ENCODE measurements around the gene DIP2B.

DIP2B gene

DNA sequence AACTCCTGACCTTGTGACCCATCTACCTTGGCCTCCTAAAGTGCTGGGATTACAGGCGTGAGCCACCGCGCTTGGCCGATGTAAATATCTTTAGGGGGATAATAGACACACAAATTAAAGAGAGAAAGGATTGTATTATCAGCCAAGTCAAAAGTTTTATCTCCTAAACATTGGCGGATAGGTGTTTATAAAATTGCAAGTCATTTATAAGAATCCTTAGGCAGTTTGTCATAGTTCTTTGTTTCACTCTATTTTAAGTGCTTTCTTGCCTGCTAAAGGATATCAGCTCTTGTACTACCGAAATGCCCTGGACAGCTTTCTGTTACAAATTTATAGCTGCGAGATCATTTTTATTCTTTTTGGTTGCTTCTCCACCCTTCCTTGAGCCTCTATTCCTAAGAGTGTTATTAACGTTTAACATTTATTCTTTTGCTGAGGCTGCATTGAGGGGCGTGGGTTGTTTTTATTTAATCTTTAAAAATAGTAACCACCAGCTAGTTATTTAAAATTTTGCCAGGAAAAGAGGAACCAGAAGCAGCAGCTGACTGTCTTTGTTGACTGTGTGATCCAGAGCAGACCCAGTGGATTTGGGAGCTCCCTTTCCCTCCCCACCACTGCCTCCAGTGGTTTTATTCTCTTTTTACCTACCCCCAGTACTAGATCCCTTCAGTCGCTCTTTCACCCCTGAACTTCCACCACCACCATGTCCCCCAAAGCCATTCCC is 106.4 kb downstream of the DIP2B start:
- no peak for DNase-seq (ENCODE audit: low read depth, low spot score)

DNA sequence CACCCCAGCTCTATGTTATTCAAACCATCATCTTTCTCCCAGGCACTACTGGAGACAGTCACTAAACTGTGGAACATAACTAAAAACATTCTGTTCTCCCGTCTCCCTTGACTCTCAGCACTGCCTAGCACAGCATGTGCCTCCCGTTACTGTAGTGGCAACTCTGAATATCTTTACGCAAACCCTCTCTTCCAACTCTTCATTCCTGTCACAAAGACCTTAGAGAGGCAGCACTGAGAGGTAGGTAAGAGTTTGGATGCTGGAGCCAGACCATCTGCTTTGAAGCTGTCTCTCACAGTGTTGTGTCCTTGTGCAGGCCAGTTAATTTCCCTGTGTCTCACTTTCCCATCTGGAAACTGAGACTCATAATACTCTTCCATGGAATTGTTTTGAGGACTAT is 108.1 kb downstream of the DIP2B start:
- DNase-seq (ENCODE audit: low read depth, low spot score) = no peak

DNA sequence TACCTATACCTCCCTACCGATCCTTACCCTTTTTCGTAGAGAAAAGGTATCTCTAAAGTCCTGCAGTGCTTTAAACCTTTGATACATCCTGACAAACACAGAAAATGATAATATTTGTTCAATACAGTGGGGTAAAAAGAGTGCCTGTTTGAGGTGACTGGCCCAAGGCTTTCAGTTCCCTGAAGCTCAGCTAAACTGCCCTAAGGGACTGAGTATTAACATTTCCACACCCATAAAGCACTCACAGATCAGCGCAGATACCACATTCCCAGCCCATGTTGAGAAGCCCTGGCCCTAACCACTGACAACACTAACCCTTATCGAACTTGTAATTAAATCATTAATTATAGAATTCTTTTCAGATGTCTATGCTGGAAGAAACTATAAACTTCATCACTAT is 108.7 kb downstream of the DIP2B start:
- DNase-seq (ENCODE audit: low read depth, low spot score) = no peak

DNA sequence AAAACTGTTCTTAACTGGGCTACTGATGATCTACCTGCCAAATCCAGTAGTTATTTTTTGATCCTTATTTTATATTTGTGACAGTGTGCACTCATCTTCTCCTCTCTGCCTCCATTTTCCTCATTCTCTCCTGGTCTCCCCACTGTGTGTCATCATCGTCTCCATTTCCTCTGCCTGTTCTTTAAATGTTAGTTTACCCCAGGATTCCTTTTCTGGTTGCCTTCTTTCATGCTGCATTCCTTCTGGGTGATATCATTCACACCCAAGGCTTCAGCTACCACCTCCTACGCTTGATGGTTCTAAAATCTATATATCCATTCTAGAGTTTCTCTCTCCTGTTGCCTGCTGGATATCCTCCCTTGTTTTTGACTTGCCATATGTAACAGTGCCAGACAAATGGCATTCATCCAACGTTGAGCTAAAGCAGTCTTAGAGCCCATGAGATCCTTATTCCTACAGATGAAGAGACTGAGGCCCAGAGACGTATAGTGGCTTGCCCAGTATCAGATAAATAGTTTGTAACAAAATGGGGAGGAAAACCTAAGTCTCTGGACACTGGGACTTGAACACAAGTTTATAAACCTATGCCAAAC is 109.5 kb downstream of the DIP2B start:
- DNase-seq (ENCODE audit: low read depth, low spot score) = no peak

DNA sequence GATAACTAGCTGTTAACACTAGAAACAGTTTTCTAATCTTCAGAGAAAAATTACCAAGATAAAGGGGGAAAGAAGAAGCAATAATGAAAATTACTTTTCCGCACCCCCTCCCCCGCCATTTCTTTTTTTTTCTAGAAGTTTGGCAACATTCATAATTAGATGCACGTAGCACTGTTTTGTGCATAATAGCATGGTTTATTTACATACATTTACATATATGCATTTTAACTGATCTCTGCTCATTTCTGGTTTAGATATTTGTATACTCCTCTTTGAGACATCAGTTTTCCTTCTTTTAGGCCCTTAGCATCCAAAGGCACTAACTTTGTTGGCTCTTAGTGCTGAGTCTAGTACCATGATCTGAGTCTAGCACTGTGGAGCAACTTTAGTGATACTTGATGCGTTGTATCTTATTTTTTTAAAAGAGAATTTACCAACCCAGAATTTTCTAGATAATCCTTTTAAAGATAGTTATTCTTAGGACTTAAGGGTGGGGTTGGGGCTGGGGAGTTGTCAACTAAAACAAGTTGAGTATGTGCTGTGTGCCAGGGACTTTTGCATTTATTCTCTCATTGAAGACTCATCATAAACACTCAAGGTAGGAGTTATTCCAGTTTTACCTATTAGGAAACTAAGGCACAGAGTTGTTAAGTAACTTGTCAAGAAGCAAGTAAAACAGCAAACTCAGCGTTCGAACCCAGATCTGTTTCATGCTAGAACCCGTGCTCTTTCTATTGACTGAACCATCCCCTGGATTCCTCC is 110.5 kb downstream of the DIP2B start:
- DNase-seq (ENCODE audit: low read depth, low spot score) = no peak

DNA sequence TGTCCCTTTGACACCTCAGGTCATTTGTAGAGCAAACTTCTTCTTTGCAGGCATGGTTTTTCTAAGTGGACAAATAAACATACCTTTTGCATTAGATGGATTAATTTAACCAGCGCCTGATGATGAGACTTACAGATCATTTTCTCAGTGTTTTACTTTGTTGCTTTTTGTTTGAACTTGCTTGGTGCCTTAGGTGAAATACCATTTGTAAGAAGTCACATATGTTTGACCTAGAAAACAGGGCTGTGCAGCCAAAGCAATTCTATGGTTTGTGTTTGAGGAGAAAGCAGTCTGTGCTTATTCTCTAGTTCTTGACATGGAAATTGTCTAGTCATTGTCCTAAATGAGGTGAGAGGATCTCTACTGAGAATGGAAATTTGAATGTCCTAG is 111.1 kb downstream of the DIP2B start:
- DNase-seq (ENCODE audit: low read depth, low spot score) = no peak

DNA sequence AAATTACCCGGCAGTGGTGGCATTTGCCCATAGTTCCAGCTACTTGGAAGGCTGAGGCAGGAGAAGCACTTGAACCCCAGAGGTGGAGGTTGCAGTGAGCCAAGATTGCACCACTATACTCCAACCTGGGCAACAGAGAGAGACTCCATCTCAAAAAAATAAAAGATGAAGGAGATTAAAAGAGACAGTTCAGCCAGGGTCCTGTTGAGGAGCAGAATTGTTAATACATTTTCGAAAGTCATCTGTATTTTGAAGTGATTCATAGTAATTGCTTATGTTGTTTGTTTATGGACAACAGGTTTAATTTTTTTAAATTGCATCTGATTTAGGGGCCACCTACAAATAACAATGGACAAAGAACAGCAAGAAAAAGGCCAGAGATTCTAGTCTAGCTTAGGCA is 112.9 kb downstream of the DIP2B start:
- DNase-seq (ENCODE audit: low read depth, low spot score) = no peak

DNA sequence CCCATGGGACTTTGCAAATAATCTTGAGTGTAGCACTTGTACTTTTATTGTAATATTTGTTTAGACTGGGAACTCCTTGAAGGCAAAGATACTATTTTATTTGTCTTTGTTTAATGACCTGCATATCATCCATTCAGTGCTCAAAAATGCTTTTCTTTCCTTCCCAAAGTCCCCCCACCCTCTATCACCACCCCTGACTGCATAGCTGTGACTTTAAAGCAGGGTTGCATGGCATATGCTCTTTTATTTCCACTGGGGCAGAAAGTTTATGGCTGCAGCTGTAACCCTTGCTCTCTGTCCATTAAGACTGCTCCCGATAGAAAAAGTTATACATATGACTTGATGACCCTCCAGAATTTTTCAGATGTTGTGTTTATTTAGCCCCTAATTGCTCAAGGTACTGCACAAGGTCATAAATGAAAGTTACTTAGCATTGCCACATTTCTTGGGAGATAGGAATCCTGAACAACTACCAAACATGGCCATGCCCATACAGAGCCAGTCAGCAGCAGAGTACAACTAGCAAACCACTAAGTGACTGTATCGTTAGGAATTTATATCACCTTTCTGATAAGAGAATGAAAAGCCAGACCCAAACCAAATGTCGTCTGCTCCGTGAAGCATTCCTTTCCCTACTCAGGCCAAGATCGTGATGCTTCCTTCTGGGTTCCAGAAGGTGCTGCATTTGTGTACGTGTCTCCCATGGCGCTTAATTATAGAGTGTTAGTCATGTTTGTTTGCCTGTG is 114.3 kb downstream of the DIP2B start:
- DNase-seq (ENCODE audit: low read depth, low spot score) = no peak

DNA sequence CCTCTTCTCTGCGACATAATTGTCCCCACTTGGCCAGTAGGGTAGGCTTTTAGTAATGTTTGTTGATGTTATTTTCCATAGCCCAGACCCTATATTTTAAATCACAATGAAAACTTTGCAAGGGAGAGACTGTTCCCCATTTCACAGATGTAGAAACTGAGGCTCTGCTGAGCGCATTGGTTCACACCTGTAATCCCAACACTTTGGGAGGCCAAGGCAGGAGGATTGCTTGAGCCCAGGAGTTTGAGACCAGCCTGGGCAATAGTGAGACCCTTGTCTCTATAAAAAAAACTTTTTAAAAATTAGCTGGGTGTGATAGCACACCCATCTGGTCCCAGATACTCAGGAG is 114.8 kb downstream of the DIP2B start:
- no peak for DNase-seq (ENCODE audit: low read depth, low spot score)

DNA sequence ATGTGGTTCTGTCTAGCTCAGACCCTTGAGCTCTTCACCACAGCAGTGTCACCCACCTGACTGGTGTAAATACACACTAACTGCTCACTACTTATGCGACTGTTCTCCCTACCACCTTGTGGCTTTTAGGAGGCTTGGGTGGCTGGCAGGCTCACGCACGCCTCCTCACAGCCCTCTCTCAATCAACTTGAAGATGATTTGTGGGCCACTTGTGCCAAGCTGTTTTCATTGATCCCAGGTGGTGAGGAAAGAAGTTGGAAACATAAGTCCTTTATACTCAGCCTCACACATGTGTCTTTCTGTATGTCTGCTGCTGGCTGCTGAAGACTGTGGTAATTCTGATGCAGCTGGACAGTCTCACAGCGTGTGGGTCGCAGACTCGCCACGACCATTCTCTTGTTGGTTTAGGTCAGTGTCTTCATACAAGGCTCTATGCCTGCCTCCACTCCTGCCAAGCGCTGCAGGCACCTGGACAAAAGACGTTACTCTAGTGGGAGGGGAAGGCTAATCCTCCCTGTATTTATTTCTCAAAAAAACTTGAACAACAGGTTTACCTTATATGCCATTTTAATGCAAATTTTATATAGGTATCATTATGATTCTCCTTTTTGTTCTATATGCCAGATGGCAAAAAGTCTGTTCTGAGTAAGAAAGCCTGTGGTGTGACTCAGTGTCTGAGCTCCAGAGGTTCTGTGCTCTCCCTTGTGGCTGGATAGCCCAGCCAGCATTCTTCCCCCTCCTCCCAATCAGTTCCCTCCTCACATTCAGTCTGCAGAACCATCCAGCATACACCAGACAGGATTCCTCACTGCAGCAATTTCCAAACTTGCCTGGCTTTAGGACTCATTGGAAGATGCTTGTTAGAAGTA is 115.6 kb downstream of the DIP2B start:
- DNase-seq (ENCODE audit: low read depth, low spot score) = no peak

DNA sequence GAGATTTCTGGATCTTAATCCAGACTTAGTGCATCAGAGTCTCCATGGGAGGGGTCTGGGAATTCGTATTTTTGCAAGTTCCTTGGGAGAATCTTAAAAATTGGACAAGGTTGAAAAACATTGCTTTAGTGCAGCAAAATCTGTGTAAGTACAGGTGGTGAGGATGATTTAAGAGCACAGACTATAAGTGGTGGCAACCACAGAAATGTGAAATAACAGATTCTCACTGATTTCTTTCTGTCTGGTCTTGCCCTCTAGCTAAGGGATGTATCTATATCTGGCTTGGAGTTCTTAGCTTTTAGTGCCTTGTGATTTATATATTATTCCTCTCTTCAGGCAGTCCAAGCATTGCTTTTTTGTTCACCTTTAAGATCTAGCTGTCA is 116.2 kb downstream of the DIP2B start:
- no peak for DNase-seq (ENCODE audit: low read depth, low spot score)

DNA sequence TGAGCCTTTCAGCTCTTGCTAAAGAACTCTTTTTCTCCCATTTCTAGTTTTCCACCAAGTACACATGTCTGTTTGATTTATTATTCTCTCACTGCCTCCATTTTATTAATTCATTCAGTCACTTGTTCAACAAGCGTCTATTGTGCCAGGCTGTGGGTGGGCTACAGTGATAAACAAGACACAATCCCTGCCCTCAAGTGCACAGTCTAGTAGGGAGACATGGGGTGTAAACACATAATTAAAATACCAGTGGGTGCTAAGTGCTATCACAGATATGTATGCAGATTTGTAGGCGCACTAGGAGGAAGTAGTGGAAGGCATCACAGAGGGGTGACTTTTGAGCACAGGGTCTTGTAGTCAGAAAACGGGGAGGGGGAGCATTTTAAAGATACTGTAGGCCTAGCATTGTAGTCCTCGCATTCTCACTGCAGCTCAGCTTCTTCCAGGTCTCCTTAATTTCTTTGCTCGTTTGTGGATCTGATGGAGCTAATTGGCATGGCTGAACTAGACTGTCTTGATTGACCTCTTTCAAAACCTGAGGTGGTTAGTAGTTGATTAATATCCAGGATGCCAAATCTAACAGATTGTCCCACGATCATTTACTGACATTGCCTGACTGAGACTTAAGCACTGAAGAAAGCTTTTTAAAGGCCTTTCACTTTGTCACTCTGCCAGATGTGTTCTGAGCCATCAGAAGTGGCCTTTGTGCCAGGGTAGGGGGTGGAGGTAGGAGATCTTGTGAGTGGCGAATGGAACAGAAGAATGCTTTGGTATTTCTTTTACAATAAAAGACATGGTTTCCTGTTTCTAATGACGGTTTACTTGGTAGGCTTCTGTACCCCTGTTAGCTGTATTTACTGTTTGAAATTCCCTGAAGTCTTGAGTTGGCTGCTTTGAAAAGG is 116.9 kb downstream of the DIP2B start:
- DNase-seq (ENCODE audit: low read depth, low spot score) = no peak

DNA sequence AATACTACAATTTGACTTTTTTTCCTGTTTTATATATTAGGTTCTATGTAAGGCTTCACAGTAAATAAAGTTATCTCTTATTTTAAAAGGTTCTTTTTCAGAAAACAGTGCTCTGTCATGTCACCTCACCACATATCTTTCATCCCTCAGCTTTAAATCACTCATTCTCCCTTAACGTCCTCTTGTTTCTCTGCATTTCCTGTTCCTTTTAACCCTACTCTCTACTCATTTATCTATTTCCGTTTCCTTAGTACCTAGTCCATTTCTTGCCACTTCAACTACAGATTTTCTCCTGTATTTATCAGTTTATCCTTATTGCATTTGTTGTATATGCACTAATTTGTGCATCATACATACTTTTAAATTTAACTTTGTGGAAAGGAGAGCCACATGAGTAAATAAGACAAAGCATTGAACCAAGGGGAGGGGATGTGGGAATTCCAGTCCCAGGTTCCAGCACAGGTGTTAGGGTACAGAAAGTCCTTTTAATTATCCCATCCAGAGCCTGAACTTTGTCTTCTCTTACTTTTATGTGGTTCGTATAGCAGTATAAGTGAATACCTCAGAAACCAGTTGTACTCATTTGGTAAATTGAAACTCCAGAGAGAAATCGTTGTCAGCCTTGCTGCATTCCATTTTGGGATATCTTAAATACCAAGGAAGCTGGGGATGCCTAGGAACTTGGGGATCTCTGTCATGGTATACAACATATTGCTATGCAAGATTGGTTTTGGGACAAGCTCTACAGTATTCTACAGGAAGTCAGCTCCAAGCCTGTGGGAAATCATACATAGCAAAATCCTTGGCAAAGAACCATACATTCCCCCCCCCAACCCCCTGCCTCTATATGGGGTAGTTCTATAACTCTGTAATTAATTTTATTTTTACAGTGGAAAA is 120.5 kb downstream of the DIP2B start:
- no peak for DNase-seq (ENCODE audit: low read depth, low spot score)

DNA sequence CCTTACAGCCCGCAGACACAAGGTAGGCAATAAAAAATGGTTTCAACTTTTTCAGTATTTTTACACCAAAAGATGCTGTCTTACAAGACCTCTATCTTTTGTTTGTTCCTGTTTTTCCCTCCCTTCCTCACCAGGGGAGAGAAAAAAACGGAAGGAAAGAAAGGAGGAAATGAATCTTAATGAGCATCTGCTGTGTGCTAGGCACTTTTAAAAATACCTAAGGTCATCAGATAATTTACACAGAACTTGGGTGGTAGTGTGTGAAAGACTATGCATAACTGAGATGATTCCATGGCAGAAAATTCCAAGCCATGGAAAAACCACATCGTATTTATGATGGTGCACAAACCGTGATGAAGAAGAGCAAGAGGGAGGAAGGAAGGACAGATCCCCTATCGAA is 121.2 kb downstream of the DIP2B start:
- DNase-seq (ENCODE audit: low read depth, low spot score) = no peak

DNA sequence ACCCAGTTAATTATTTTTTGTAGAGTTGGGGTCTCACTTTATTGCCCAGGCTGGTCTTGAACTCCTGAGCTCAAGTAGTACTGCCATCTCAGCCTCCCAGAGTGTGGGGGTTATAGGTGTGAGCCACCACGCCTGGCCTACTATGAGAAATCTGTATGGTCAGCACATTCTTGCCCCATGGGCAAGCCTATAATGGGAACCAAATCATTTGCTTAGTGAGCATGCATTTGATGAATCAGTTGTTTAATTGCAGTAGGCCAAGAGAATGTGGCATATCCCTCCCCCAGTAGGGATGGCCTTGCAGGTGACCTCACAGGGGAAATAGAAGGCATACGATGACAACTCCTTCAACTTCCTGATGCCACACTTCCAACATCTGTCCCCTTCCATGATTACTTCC is 122.7 kb downstream of the DIP2B start:
- DNase-seq (ENCODE audit: low read depth, low spot score) = no peak

DNA sequence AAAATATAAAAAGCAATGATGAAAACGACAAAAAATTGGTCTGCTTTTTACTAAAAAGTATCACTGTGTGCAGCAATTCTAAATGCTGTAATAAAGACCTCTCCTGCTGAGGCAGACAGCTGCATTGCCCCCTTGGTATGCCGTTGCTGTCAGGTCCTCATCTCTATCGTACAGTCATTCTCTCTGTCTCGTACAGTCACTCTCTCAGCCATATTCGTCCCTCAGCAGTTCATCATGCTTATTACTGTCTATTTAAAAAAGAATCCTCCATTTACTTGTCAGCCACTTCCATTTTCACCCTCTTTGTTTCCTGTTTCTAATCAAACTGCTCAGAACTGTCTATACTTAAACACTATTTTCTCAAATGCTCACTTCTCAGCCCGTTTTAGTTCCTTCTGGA is 123.6 kb downstream of the DIP2B start:
- DNase-seq (ENCODE audit: low read depth, low spot score) = no peak

DNA sequence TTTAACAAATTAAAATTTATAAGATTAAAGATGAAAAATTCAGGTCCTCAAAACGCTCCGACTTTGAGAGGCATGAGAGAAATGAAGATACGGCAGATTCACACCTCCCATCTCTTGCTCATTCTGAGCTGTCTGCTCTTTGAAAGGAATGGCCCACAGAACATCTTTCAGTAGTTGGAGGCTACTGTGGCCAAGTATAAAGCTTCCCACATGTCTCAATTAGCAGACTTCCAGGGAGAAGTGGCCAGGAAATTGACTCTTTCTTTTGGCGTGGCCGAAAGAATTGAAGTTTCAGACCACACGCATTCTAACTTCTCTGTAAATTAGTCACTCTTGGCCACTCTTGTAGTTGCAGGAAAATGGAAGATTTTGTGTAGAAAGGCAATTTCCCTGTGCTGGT is 129.2 kb downstream of the DIP2B start:
- DNase-seq (ENCODE audit: low read depth, low spot score) = no peak

DNA sequence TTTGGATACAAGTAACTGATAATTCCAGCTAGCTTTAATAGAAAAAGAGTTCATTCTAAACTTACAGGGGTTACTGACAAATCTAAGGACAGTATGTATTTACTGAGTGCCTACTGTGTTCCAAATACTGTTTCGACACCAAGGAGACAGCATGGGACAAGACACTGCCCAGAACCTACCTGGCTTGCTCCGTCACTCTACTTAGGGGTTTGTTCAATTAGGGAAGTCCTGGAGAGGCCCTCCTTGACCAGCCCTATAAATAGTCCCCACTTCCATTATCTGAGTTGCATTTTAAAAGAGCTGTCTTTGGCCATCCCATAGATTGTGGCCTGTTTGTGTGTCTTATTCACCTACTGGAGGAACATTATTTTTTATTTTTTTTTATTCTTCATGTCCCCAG is 129.6 kb downstream of the DIP2B start:
- DNase-seq (ENCODE audit: low read depth, low spot score) = no peak

DNA sequence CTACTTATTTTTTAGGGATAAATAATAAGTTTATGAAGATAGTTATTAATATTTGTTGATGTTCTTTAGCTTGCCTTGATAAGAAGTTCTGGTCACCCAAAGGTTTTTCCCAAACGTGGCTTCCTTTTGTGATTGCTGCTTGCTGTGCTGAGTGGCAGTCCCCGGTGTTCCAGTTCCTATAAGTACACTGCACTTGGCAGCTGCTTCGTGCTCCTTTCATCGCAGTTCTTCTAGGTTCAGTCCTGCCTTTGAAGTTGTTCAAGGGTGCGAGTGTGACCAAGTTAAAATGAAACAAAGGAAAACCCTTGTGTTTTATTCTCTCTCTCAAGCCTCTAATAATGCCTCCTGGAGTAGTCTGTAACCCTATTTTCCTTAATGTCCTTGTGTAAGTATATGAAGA is 130.6 kb downstream of the DIP2B start:
- no peak for DNase-seq (ENCODE audit: low read depth, low spot score)

Data from activated CD4-positive, CD25-positive, alpha-beta regulatory T cell treated with anti-CD3 and anti-CD28 coated beads, Interleukin-2, amount 50 U/mL, for 16 hours (primary cell).